Keratinocyte (primary cell): Measurements from ENCODE around the gene ESYT3. TPM values are rescaled to one million over a fixed set of nuclear protein-coding genes. Genes with fewer than 3 reads are reported as not detected.
"Not testable (repeated sequence)": the region's sequence is repeated elsewhere in the genome, so short reads cannot be mapped to it uniquely, and the experiment has no call there.

ENCODE experiments used
- DNase-seq: peaks from one replicate; pipeline ENCODE4 v3.0.0-alpha.2; 2011; ENCODE audit warnings: low read depth, missing footprints, low spot score
- FAIRE-seq: peaks from 2 replicates; lab custom pipeline; 2011; peaks lifted over from hg19 to GRCh38; lab: Jason Lieb, UNC
- H2AFZ ChIP-seq: 2 replicates; pipeline ENCODE4 v1.6.0; 2012; ENCODE audit warnings: low read length, control low read depth, inconsistent platforms; ENCODE audit not compliant: control insufficient read depth
- H3K27ac ChIP-seq: 2 replicates; pipeline ENCODE4 v1.5.1; 2011; ENCODE audit warnings: low read length; ENCODE audit not compliant: control insufficient read depth, insufficient read depth
- H3K27me3 ChIP-seq: 3 replicates; pipeline ENCODE4 v1.6.0; 2011; ENCODE audit warnings: low read length; ENCODE audit not compliant: control insufficient read depth, insufficient read depth; ENCODE audit errors: extremely low read depth
- H3K36me3 ChIP-seq, 2 experiments: 2 replicates in 1 of 2; 3 replicates in 1 of 2; pipeline ENCODE4 v1.5.1; 2011; ENCODE audit warnings: low read length in 2 of 2, mild to moderate bottlenecking in 1 of 2; ENCODE audit not compliant: control insufficient read depth in 2 of 2, insufficient read depth in 2 of 2; ENCODE audit errors: extremely low read depth in 1 of 2
- H3K4me1 ChIP-seq: 3 replicates; pipeline ENCODE4 v1.5.1; 2011; ENCODE audit warnings: low read length; ENCODE audit not compliant: control insufficient read depth, insufficient read depth; ENCODE audit errors: extremely low read depth
- H3K4me2 ChIP-seq: 3 replicates; pipeline ENCODE4 v1.6.0; 2011; ENCODE audit warnings: low read depth, low read length; ENCODE audit not compliant: control insufficient read depth, insufficient read depth; ENCODE audit errors: extremely low read depth
- H3K4me3 ChIP-seq, 3 experiments: fragments of 200-600 bp in 1 of 3; sonication (generic) in 1 of 3; 2 replicates in 2 of 3; 3 replicates in 1 of 3; pipeline ENCODE4 v1.5.1; 2011 to 2016; ENCODE audit warnings: low read length in 3 of 3, mild to moderate bottlenecking in 3 of 3, control low read depth in 2 of 3, inconsistent platforms in 1 of 3, low read depth in 1 of 3, mixed read lengths in 1 of 3, mixed run types in 1 of 3, moderate library complexity in 1 of 3; ENCODE audit not compliant: control insufficient read depth in 2 of 3, insufficient read depth in 2 of 3; ENCODE audit errors: extremely low read depth in 1 of 3
- H3K79me2 ChIP-seq: 2 replicates; pipeline ENCODE4 v1.6.0; 2012; ENCODE audit warnings: low read length; ENCODE audit not compliant: control insufficient read depth, insufficient read depth
- H3K9ac ChIP-seq: 3 replicates; pipeline ENCODE4 v1.6.0; 2011; ENCODE audit warnings: low read length; ENCODE audit not compliant: control insufficient read depth, insufficient read depth; ENCODE audit errors: extremely low read depth
- H3K9me1 ChIP-seq: 3 replicates; pipeline ENCODE4 v1.6.0; 2011; ENCODE audit warnings: low read length; ENCODE audit not compliant: control insufficient read depth, insufficient read depth; ENCODE audit errors: extremely low read depth
- H3K9me3 ChIP-seq: 2 replicates; pipeline ENCODE4 v1.5.1; 2012; ENCODE audit warnings: low read depth, low read length; ENCODE audit not compliant: control insufficient read depth
- H4K20me1 ChIP-seq: 3 replicates; pipeline ENCODE4 v1.6.0; 2011; ENCODE audit warnings: low read length; ENCODE audit not compliant: control insufficient read depth, insufficient read depth; ENCODE audit errors: extremely low read depth
- CTCF ChIP-seq, 3 experiments: IDR thresholded peaks in 1 of 3; conservative IDR thresholded peaks in 1 of 3; optimal IDR thresholded peaks in 1 of 3; 2 replicates in 2 of 3; 3 replicates in 1 of 3; pipeline versions ENCODE3 to v1.5.1; 2011; ENCODE audit warnings: low read length in 3 of 3, mild to moderate bottlenecking in 3 of 3, moderate library complexity in 2 of 3, control low read depth in 1 of 3, inconsistent platforms in 1 of 3; ENCODE audit not compliant: insufficient read depth in 2 of 3; ENCODE audit errors: extremely low read depth in 1 of 3
- EZH2 ChIP-seq: IDR thresholded peaks from one replicate; pipeline ENCODE4 v1.6.1; 2012; ENCODE audit warnings: inconsistent platforms, mild to moderate bottlenecking, low read length, moderate library complexity
- dilution Hi-C: fragments of 300-500 bp; cut with MboI; formaldehyde crosslinking; loops from one replicate; pipeline ENCODE4 v1.7.0; 2020; ENCODE audit warnings: low sequenced_read_pairs; ENCODE audit not compliant: extremely low pct_ligation_motif_present
- polyA plus RNA-seq, 5 experiments: library from polyadenylated mRNA; depleted of rRNA in 3 of 5; stranded (reverse) in 3 of 5; stranded (forward) in 1 of 5; unstranded in 1 of 5; fragments of >200 nt; gene quantifications; 1 replicate in 1 of 5; 2 replicates in 3 of 5; 3 replicates in 1 of 5; pipeline versions ENCODE4 v1.2.1 to v1.2.3, GENCODE V29; 2011 to 2012; ENCODE audit warnings: missing spikeins in 2 of 5, low read depth in 1 of 5, low replicate concordance in 1 of 5

The ESYT3 gene
- polyA plus RNA-seq, 1 donor (not counting 4 experiments of a cell fraction or from before 2014, with no cell fraction given) = 0.62 TPM

GRCh38 chr3:138477801-138478200, 43.4 kb downstream of the ESYT3 start:
- dilution Hi-C loops = no loop called here

GRCh38 chr3:138479438-138479863, 45.0 kb downstream of the ESYT3 start:
- Histone ChIP-seq H3K4me1 (no peaks in the 10 kb centered on the region), H3K9ac (no peak overlapping the region), H3K9me1 (no peaks in the 10 kb centered on the region), H3K36me3 (no peaks in the 10 kb centered on the region), H3K79me2 (no peaks in the 10 kb centered on the region), H3K4me3 (no peak overlapping the region), H4K20me1 (no peaks in the 10 kb centered on the region), H3K9me3 (no peaks in the 10 kb centered on the region), H3K27me3 (no peaks in the 10 kb centered on the region), H3K27ac (no peak overlapping the region), H3K4me2 (no peak overlapping the region), H2AFZ (no peak overlapping the region)
- TF ChIP-seq EZH2 (no peak), CTCF (optimal IDR thresholded peaks at IDR 0.05 in 1 of 3, IDR thresholded peaks at IDR 0.05 in 1 of 3, conservative IDR thresholded peaks at IDR 0.05 in 1 of 3; ENCODE audit: extremely low read depth in 1 of 3, insufficient read depth in 2 of 3, low read length in 3 of 3) (peak; percentile 81 to 90 (median 84))
- FAIRE-seq (peak; percentile 59), DNase-seq (no peak)
- dilution Hi-C loops = no loop called here

More at GRCh38 chr3:138477801-138478200, 43.4 kb downstream of the ESYT3 start:
- Histone ChIP-seq H3K27ac (no peak overlapping the region), H3K4me2 (no peak overlapping the region), H3K9me3 (no peaks in the 10 kb centered on the region), H4K20me1 (no peaks in the 10 kb centered on the region), H3K4me1 (no peaks in the 10 kb centered on the region), H3K9me1 (no peaks in the 10 kb centered on the region), H3K27me3 (no peaks in the 10 kb centered on the region), H3K4me3 (no peak overlapping the region), H2AFZ (no peak overlapping the region), H3K79me2 (no peaks in the 10 kb centered on the region), H3K36me3 (no peaks in the 10 kb centered on the region), H3K9ac (no peak overlapping the region)
- TF ChIP-seq CTCF (optimal IDR thresholded peaks at IDR 0.05 in 1 of 3, IDR thresholded peaks at IDR 0.05 in 1 of 3, conservative IDR thresholded peaks at IDR 0.05 in 1 of 3; ENCODE audit: extremely low read depth in 1 of 3, insufficient read depth in 2 of 3, low read length in 3 of 3) = no peak
- no peak for TF ChIP-seq EZH2
- DNase-seq = no peak
- FAIRE-seq = no peak

- H3K79me2 ChIP-seq, H3K27me3 ChIP-seq, H3K9me1 ChIP-seq, H3K4me3 ChIP-seq, H4K20me1 ChIP-seq, H2AFZ ChIP-seq, H3K9ac ChIP-seq, H3K27ac ChIP-seq, H3K4me2 ChIP-seq, dilution Hi-C loops, H3K9me3 ChIP-seq, FAIRE-seq, H3K4me1 ChIP-seq, DNase-seq, H3K36me3 ChIP-seq: not testable (repeated sequence)
Measured at GRCh38 chr3:138484672-138485071, 50.3 kb downstream of the ESYT3 start.

- dilution Hi-C loops, H3K27ac ChIP-seq: not testable (repeated sequence)
Measured at GRCh38 chr3:138486580-138486979, 52.2 kb downstream of the ESYT3 start.

More at GRCh38 chr3:138486580-138486979, 52.2 kb downstream of the ESYT3 start:
- not testable (repeated sequence) for H3K9ac ChIP-seq, H3K9me3 ChIP-seq, H3K36me3 ChIP-seq, H3K27me3 ChIP-seq, FAIRE-seq, H3K79me2 ChIP-seq, DNase-seq, H3K4me1 ChIP-seq, H2AFZ ChIP-seq, H3K4me2 ChIP-seq, H3K4me3 ChIP-seq, H4K20me1 ChIP-seq, H3K9me1 ChIP-seq
